GM18498 (cell line): ENCODE results near the gene RPN1.
"Not testable (repeated sequence)": the region's sequence is repeated elsewhere in the genome, so short reads cannot be mapped to it uniquely, and the experiment has no call there.

Source experiments
- ATAC-seq: cut with Tn5 transposase; IDR thresholded peaks from one replicate; pipeline ENCODE4 v1.9.1; 2021; ENCODE audit warnings: mild to moderate bottlenecking, moderate library complexity; ENCODE audit not compliant: unreplicated experiment

Gene RPN1

GRCh38 chr3:128650096-128651050 is at the start of gene RPN1:
TSS of gene RPN1 (minus strand) at chr3:128650818. CDS start at chr3:128650800, 18 bp downstream.
- peak; percentile 96 for ATAC-seq

DNA sequence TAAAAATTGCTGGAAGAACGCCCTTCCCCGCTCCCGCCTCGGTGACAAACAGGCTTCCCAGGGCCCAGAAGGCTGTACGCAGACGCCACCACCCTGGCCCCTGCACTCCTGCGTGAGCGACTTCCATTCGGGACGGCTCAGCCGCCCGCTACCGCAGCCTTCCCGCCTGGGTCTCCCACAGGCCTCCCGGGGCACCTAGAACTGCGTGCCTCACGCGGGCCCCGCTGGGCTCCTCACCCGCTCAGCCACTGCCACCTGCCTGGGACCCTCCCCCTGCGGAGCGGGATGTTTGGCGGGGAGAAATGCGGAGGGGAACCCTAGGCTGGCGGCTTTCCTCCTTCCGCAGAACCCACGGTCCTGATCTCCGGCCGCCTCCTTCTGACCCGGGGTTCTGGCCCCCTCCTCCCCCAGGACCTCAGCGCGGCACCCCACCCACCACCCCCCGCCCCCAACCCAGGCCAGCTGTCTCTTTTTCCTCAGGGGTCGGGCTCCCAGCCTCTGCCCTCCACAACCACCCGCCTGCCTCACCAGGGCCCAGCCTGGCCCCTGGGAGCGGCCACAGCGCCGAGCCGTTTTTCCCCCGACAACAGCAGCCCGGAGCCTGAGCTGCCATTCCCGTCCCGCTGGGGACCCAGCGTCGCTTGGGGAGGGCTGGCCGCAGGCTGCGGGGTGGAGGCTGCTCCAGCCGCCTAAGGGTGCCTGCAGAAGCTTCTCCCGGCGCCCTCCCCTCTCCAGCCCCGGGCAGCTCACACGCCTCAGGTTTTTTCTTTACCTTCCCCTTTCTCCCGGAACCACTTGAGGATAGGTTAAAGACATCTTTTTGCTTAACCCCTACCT is 47.8 kb upstream of the RPN1 start:
- ATAC-seq = no peak

DNA sequence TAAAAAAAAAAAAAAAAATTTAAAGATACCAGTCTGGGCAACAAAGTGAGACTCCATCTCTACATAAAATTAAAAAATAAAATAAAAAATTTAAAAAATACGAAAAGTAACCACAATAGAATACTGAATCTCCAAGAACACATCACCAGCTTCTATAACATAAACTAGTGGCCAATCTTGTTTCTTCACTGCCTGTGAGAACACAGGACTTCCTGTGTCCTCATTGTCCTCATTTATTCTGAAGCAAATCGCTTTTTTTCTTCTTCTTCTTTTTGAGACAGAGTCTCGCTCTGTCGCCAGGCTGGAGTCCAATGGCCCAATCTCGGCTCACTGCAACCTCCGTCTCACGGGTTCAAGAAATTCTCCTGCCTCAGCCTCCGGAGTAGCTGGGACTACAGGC is 46.7 kb upstream of the RPN1 start:
- no peak for ATAC-seq

GRCh38 chr3:128693696-128694095 is 43.1 kb upstream of the RPN1 start:
- ATAC-seq = no peak

- ATAC-seq = no peak
Measured at GRCh38 chr3:128689060-128689459, 38.4 kb upstream of the RPN1 start.

DNA sequence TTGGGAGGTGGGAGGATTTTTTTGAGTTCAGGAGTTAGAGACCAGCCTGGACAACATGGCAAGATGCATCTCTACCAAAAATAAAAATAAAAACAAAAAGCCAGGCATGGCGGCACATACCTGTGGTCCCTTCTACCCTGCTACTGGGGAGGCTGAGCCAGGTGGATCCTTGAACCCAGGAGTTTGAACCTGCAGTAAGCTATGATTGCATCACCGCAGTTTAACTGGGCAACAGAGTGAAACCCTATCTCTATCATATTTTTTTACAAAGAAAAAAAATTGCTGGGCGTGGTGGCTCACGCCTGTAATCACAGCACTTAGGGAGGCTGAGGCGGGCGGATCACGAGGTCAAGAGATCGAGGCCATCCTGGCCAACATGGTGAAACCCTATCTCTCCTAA is 35.8 kb upstream of the RPN1 start:
- ATAC-seq = no peak

- no peak for ATAC-seq
Measured at GRCh38 chr3:128684986-128685726, 34.5 kb upstream of the RPN1 start.

DNA sequence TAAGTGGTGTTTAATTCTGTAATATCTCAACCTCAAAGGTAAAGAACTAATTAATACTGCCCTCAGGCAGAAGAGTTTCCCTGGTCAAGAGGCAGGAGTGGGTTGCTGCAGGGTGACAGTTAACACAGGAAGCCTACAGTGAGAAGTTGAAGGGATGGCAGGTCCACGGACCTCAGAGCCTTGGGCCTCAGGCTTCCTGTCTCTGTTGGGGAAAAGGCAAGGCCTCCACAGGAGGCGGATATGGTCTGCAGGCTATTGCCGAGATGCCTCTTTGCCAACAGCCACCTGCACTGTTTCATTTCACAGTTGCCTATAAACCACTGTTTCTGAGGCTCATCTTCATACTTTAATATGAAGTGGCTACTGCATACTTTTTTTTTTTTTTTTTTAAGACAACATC is 33.3 kb upstream of the RPN1 start:
- no peak for ATAC-seq

DNA sequence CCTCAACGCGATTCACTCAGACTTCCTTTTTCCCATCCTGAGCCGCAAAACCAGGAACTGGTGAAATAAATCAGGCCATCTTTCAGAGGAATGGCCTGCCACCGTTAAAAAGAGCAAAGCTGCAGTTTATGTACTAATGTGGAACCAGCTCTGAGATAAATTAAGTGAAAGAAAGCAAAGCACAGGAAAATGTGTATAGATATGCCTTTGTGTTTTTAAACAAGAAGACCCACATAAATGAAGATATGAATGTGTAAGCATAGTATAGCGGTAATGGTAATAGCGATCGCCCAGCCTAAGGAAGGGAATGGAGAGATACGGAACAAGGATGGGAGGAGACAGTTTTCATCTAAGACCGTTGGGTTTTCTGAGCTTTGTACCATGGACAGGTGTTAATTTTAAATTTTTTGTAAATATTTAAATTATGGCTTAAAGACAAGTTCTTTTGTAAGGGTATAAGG is 30.8 kb upstream of the RPN1 start:
- no peak for ATAC-seq

DNA sequence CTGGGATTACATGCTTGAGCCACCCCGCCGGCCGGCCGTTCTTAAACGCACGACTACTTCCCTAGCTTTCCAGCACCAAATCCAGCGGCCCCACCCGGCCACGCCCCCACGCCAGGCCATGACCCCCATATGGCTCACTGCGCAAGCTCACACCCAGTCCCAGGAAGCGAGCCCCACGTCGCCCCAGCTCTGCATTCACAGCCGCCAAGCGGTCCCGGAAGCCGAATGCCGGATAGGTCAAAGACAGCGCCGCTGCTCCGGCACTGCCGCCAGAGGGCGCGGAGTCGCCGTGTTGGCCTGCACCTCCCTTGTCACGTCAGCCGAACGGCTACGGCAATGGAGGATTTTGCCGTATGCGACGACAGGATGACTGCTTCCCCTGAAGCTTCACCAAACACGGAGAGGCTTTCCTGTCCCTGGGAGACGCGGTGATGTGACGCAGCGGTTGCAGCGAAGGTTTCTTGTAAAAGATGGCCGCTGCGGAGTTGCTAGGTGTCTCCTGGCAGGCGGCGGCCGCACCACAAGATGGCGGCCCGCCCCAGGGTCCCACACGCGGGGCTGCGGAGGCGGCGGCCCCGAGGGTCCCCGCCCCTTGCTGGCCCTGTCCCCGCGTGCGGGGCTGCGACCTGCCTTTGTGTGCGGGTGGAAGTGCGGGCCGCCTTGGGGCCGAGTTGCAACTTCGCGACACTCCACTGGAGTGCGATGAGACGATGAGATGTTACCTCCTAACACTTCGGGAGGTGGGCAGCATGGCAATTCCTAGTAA is 30.2 kb upstream of the RPN1 start:
- peak; percentile 91 for ATAC-seq

DNA sequence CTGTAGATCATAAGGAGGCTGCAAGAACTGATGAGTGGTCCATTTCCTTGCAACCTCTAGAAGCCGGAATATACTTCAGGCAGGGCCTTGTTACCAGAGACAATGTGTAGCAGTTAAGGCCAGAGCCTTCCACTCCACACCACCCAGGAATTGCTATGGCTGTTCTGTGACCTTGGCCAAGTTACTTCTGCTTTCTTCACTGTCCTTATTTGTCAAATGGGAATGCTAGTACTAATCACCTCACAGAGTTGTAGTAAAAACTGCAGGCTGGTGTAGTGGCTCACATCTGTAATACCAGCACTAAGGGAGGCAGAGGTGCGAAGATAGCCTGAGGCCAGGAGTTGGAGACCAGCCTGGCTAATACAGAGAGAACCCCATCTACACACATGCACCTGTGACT is 28.7 kb upstream of the RPN1 start:
- ATAC-seq = no peak

DNA sequence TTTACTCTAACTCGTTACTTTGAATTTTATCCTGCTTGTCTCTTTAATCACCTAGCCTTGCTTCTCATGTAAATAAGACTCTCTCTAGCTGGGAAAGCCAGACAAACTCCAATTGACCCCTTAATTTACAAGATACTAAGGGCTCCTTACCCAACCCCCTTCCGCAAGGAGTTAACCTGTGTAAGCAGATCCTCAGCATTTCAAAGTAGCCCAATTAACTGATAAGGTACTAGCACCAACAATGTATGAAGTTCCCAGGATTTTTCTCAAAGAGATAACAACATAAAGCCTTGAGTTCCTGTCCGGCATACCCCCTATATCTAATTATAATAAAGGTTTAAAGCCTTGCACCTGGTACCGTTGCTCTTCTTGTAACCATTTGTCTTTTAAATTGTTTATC is 25.2 kb upstream of the RPN1 start:
- ATAC-seq = not testable (repeated sequence)

DNA sequence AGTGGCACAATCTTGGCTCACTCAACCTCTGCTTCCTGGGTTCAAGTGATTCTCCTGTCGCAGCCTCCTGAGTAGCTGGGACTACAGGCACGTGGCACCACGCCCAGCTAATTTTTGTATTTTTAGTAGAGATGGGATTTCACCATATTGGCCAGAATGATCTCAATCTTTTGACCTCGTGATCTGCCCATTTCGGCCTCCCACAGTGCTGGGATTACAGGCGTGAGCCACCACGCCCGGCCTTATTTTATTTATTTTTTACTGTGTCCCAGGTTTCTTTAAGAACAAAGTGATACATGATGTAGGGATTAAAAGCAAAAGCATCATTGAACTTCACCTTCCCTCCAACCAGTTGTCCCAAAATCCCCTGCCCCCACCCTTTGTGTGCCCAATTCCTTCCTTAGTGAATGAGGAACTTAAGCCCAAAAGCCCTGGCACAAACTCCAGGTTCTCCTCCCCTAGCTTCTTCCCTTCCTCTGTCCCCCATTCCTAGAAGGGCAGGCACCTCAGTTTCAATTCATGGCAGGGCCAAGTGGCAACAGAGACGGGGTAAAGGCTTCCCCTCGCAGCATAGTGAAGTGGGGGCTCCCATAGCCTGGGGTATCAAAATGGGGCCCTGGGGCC is 23.7 kb upstream of the RPN1 start:
- no peak for ATAC-seq

DNA sequence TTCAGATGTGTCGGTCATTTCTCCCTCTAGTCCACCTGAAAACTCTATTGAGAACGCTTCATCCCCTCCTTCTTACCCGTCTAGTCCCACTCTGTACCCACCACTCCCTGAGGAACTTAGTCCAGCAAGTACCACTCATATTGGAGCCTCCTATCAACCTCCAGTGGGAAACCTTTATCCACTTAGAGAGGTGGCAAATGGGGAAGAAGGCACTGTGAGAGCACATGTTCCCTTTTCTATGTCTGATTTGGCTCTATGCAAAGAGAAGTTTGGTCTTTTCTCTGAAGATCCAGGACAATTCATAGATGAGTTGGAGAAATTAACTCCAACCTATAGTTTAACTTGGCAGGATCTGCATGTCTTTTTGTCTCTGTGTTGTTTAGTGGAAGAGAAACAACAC is 17.0 kb upstream of the RPN1 start:
- no peak for ATAC-seq

- no peak for ATAC-seq
Measured at GRCh38 chr3:128665362-128666021, 14.9 kb upstream of the RPN1 start.

DNA sequence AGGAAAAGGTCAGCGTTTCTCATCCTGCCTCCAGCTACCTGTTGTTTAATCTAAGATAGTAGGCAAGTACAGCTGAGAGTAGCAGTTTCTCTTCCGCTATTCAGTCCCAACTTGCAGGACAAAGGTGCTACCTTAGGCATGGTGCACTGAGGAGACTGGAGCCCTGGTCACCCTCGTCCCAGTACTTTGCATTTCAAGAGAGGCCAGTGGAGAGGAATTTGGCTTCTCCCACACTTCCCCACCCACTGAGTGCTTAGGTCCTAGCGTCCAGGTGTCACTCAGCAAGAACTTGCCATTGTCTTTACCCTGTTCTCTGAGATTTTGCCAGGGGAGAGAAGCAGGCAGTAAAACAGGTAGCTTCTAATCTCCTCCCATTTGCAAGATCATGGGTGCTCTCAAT is 12.5 kb upstream of the RPN1 start:
- ATAC-seq = no peak

- no peak for ATAC-seq
Measured at GRCh38 chr3:128655531-128655930, 4.9 kb upstream of the RPN1 start.

GRCh38 chr3:128653993-128654805 is 3.6 kb upstream of the RPN1 start:
- not testable (repeated sequence) for ATAC-seq
